ENCODE results near the gene UBL4A.

GRCh38 chrX:154512879-154513553, 26.6 kb upstream of the UBL4A start:
- no peak for TF ChIP-seq ESRRA (CRISPR knock-in tag; IDR thresholded peaks at IDR 0.05; ENCODE audit: low read depth)
- no peak for TF ChIP-seq FOXM1 (CRISPR knock-in tag; IDR thresholded peaks at IDR 0.05)
- TF ChIP-seq ZNF431 (CRISPR knock-in tag; IDR thresholded peaks at IDR 0.05; ENCODE audit: borderline replicate concordance, low read depth): no peak
- TF ChIP-seq MAFF (IDR thresholded peaks at IDR 0.05; ENCODE audit: low read depth, low read length): no peak
- TF ChIP-seq, protein P1, sequence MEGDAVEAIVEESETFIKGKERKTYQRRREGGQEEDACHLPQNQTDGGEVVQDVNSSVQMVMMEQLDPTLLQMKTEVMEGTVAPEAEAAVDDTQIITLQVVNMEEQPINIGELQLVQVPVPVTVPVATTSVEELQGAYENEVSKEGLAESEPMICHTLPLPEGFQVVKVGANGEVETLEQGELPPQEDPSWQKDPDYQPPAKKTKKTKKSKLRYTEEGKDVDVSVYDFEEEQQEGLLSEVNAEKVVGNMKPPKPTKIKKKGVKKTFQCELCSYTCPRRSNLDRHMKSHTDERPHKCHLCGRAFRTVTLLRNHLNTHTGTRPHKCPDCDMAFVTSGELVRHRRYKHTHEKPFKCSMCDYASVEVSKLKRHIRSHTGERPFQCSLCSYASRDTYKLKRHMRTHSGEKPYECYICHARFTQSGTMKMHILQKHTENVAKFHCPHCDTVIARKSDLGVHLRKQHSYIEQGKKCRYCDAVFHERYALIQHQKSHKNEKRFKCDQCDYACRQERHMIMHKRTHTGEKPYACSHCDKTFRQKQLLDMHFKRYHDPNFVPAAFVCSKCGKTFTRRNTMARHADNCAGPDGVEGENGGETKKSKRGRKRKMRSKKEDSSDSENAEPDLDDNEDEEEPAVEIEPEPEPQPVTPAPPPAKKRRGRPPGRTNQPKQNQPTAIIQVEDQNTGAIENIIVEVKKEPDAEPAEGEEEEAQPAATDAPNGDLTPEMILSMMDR (CRISPR knock-in tag; IDR thresholded peaks at IDR 0.05): no peak
- TF ChIP-seq ZBED4 (CRISPR knock-in tag; IDR thresholded peaks at IDR 0.05; ENCODE audit: borderline replicate concordance): no peak
- no peak for TF ChIP-seq CREB1 (IDR thresholded peaks at IDR 0.05)
- TF ChIP-seq CREB1 (CRISPR knock-in tag; IDR thresholded peaks at IDR 0.05): no peak
- TF ChIP-seq MLLT10 (CRISPR knock-in tag; IDR thresholded peaks at IDR 0.05): no peak
- TF ChIP-seq, protein P2, sequence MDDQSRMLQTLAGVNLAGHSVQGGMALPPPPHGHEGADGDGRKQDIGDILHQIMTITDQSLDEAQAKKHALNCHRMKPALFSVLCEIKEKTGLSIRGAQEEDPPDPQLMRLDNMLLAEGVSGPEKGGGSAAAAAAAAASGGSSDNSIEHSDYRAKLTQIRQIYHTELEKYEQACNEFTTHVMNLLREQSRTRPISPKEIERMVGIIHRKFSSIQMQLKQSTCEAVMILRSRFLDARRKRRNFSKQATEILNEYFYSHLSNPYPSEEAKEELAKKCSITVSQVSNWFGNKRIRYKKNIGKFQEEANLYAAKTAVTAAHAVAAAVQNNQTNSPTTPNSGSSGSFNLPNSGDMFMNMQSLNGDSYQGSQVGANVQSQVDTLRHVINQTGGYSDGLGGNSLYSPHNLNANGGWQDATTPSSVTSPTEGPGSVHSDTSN (CRISPR knock-in tag; IDR thresholded peaks at IDR 0.05; ENCODE audit: borderline replicate concordance): no peak
- TF ChIP-seq NR2F6 (IDR thresholded peaks at IDR 0.05): no peak
- no peak for TF ChIP-seq NR2F6 (CRISPR knock-in tag; IDR thresholded peaks at IDR 0.05)
- no peak for TF ChIP-seq EED (CRISPR knock-in tag; IDR thresholded peaks at IDR 0.05)
- no peak for TF ChIP-seq JUN (CRISPR knock-in tag; IDR thresholded peaks at IDR 0.05)
- no peak for TF ChIP-seq ZNF329 (CRISPR knock-in tag; IDR thresholded peaks at IDR 0.05; ENCODE audit: low read depth)
